Measurements from ENCODE around the gene GABARAPL1.
A peak's percentile ranks its signal among the peaks of the same experiment; 100 is the strongest.
"Not testable (repeated sequence)": the region's sequence is repeated elsewhere in the genome, so short reads cannot be mapped to it uniquely, and the experiment has no call there.

Gene GABARAPL1

DNA sequence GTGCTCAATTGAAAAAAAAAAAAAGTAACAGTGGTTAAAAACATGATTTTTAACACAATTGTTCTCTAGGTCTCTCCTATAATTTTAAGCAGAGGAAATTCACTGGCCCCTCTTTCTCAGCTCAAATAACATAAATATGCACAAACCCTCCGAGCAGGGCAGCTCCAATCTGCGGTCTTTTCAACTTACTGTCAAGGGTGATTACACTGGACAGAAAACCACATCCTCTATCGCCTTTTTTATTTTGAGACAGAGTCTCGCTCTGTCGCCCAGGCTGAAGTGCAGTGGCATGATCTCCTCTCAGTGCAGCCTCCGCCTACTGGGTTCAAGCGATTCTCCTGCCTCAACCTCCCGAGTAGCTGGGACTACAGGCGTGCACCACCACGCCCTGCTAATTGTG is 16.5 kb upstream of the GABARAPL1 start:
- no peak overlapping the region for H3K4me3 ChIP-seq (ENCODE audit: low read depth, low read length)

GRCh38 chr12:10197879-10198278 is 14.8 kb upstream of the GABARAPL1 start:
- no peak overlapping the region for H3K4me3 ChIP-seq (ENCODE audit: low read depth, low read length)

- not testable (repeated sequence) for H3K4me3 ChIP-seq (ENCODE audit: low read depth, low read length)
Observed at GRCh38 chr12:10204495-10204894, 8.2 kb upstream of the GABARAPL1 start.

DNA sequence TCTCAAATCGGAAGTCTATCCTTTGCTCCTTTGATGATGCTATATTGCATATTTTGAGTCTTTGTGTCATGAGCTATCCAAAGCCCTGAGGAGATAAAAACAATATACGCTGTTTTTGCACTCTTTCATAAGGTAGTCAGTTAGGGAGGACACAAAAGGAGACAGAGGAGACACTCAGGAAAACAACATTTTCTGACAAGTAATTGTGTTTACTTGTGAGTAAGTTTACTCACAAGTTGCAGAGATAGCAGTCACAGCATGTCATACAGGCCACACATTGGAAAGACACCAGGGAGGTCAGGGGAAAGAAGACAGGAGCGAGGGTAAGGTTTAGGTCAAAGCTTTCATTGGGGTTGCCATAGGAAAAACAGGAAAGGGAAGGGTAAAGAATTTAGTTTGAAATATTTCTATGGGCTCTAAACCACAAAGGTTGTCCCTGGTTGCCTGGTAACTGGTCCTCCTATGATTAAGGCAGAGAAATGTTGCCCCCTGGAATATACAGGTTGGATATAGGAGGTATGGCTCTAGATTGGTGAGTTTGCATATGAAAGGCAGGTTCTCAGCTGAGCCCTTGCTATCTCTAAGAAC is 7.4 kb upstream of the GABARAPL1 start:
- H3K4me3 ChIP-seq (ENCODE audit: low read depth, low read length) = no peak overlapping the region

GRCh38 chr12:10207136-10207535 is 5.5 kb upstream of the GABARAPL1 start:
- H3K4me3 ChIP-seq (ENCODE audit: low read depth, low read length) = no peak overlapping the region

DNA sequence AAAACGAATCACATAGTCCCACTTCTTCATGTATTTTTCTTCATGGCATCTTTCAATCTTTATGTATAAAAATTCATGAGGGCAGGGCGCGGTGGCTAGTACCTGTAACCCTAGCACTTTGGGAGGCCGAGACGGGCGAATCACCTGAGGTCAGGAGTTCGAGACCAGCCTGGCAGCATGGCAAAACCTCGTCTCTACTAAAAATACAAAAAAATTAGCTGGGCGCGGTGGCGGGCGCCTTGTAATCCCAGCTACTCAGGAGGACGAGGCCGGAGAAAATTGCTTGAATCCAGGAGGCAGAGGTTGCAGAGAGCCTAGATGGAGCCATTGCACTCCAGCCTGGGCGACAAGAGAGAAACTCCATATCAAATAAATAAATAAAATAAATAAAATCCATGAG is 2.5 kb upstream of the GABARAPL1 start:
- H3K4me3 ChIP-seq (ENCODE audit: low read depth, low read length) = no peak overlapping the region

- H3K4me3 ChIP-seq (ENCODE audit: low read depth, low read length) = no peak overlapping the region
Observed at GRCh38 chr12:10211101-10211939, 1.4 kb upstream of the GABARAPL1 start.

- H3K4me3 ChIP-seq (ENCODE audit: low read depth, low read length) = peak overlapping the region; percentile 96
Observed at GRCh38 chr12:10211940-10212738, 538 bp upstream of the GABARAPL1 start.

- H3K4me3 ChIP-seq (ENCODE audit: low read depth, low read length) = peak overlapping the region; percentile 96
Observed at GRCh38 chr12:10213168-10214135, 775 bp downstream of the GABARAPL1 start.

GRCh38 chr12:10214136-10214894 is 1.6 kb downstream of the GABARAPL1 start:
- H3K4me3 ChIP-seq (ENCODE audit: low read depth, low read length) = peak overlapping the region; percentile 96

DNA sequence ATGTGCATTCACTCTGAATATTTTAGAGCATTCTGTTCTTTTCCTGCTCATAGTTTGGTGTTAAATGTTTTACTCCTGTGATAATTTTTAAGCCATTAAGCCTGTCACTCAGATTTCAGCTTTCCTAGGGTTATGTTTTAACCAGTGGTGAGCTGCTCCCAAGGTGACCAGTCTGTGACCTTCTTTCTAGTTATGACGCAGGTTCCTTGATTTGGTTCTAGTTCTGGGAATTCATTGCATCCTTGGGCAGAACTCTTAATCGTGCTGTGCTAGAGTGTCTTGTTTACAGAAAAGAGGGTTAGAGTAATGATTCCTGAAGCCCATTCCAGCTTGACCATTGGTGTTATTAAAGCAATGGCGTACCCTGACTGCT is 2.2 kb downstream of the GABARAPL1 start:
- peak overlapping the region; percentile 96 for H3K4me3 ChIP-seq (ENCODE audit: low read depth, low read length)

GRCh38 chr12:10215436-10215835 is 2.8 kb downstream of the GABARAPL1 start:
- no peak overlapping the region for H3K4me3 ChIP-seq (ENCODE audit: low read depth, low read length)

DNA sequence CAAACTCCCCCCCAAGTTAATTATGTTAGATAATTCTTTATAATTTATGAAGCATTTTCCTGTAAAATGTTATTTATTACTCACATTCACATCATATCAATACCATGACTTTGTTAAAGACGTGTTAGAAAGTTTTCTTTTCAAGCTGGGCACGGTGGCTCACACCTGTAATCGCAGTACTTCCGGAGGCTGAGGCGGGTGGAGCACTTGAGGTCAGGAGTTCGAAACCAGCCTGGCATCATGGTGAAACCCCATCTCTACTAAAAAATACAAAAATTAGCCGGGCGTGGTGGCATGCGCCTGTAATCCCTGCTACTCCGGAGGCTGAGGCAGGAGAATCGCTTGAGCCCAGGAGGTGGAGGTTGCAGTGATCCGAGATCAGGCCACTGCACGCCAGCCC is 3.3 kb downstream of the GABARAPL1 start:
- not testable (repeated sequence) for H3K4me3 ChIP-seq (ENCODE audit: low read depth, low read length)

- H3K4me3 ChIP-seq (ENCODE audit: low read depth, low read length) = no peak overlapping the region
Observed at GRCh38 chr12:10218021-10218420, 5.3 kb downstream of the GABARAPL1 start.

GRCh38 chr12:10220398-10221077 is 7.9 kb downstream of the GABARAPL1 start:
- no peak overlapping the region for H3K4me3 ChIP-seq (ENCODE audit: low read depth, low read length)

GRCh38 chr12:10221846-10222245 is 9.2 kb downstream of the GABARAPL1 start:
- no peak overlapping the region for H3K4me3 ChIP-seq (ENCODE audit: low read depth, low read length)

DNA sequence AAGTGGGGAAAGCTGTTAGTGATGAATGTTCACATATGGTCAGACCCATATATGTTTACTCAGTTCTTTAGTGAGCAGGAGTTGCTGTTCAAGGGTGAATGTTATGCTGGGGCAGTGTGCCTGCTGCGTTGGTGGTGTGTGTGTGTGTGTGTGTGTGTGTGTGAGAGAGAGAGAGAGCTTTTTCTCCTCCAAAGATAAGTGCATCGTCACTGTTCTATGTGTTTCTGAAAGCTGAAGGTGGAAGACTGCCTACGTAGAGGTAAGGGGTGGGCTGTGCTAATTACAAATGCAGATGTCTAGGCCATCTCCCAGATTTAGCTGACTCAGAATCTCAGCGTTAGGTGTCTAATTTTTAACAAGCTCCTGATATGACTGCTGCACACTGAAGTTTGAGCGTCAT is 10.5 kb downstream of the GABARAPL1 start:
- H3K4me3 ChIP-seq (ENCODE audit: low read depth, low read length) = no peak overlapping the region

- not testable (repeated sequence) for H3K4me3 ChIP-seq (ENCODE audit: low read depth, low read length)
Observed at GRCh38 chr12:10225426-10225825, 12.7 kb downstream of the GABARAPL1 start.

DNA sequence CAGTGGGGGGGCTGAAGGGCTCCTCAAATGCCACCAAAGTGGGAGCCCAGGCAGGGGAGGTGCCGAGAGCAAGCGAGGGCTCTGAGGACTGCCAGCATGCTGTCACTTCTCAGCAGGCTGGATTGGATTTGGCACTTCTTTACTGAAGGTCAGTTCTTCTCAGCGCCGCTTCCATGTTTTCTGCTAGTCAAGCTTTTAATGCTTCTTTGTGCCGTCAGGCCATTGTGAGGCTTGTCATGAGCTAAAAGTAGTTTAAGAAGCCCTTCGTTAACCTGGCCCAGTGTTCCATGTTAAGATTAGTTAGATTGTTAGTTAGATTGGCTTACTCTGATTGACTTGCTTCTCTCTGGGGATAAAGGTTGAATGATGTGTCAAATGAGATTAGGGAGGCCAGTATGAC is 13.4 kb downstream of the GABARAPL1 start:
- H3K4me3 ChIP-seq (ENCODE audit: low read depth, low read length) = no peak overlapping the region

Measured in iPS-11a (cell line).